Keratinocyte (primary cell): Measurements from ENCODE around the gene CRADD. TPM values are rescaled to one million over a fixed set of nuclear protein-coding genes. Genes with fewer than 3 reads are reported as not detected.

ENCODE experiments used
- DNase-seq: peaks from one replicate; pipeline ENCODE4 v3.0.0-alpha.2; 2011; ENCODE audit warnings: low read depth, missing footprints, low spot score
- FAIRE-seq: peaks from 2 replicates; lab custom pipeline; 2011; peaks lifted over from hg19 to GRCh38; lab: Jason Lieb, UNC
- H2AFZ ChIP-seq: 2 replicates; pipeline ENCODE4 v1.6.0; 2012; ENCODE audit warnings: low read length, control low read depth, inconsistent platforms; ENCODE audit not compliant: control insufficient read depth
- H3K27ac ChIP-seq: 2 replicates; pipeline ENCODE4 v1.5.1; 2011; ENCODE audit warnings: low read length; ENCODE audit not compliant: control insufficient read depth, insufficient read depth
- H3K27me3 ChIP-seq: 3 replicates; pipeline ENCODE4 v1.6.0; 2011; ENCODE audit warnings: low read length; ENCODE audit not compliant: control insufficient read depth, insufficient read depth; ENCODE audit errors: extremely low read depth
- H3K36me3 ChIP-seq, 2 experiments: 2 replicates in 1 of 2; 3 replicates in 1 of 2; pipeline ENCODE4 v1.5.1; 2011; ENCODE audit warnings: low read length in 2 of 2, mild to moderate bottlenecking in 1 of 2; ENCODE audit not compliant: control insufficient read depth in 2 of 2, insufficient read depth in 2 of 2; ENCODE audit errors: extremely low read depth in 1 of 2
- H3K4me1 ChIP-seq: 3 replicates; pipeline ENCODE4 v1.5.1; 2011; ENCODE audit warnings: low read length; ENCODE audit not compliant: control insufficient read depth, insufficient read depth; ENCODE audit errors: extremely low read depth
- H3K4me2 ChIP-seq: 3 replicates; pipeline ENCODE4 v1.6.0; 2011; ENCODE audit warnings: low read depth, low read length; ENCODE audit not compliant: control insufficient read depth, insufficient read depth; ENCODE audit errors: extremely low read depth
- H3K4me3 ChIP-seq, 3 experiments: fragments of 200-600 bp in 1 of 3; sonication (generic) in 1 of 3; 2 replicates in 2 of 3; 3 replicates in 1 of 3; pipeline ENCODE4 v1.5.1; 2011 to 2016; ENCODE audit warnings: low read length in 3 of 3, mild to moderate bottlenecking in 3 of 3, control low read depth in 2 of 3, inconsistent platforms in 1 of 3, low read depth in 1 of 3, mixed read lengths in 1 of 3, mixed run types in 1 of 3, moderate library complexity in 1 of 3; ENCODE audit not compliant: control insufficient read depth in 2 of 3, insufficient read depth in 2 of 3; ENCODE audit errors: extremely low read depth in 1 of 3
- H3K79me2 ChIP-seq: 2 replicates; pipeline ENCODE4 v1.6.0; 2012; ENCODE audit warnings: low read length; ENCODE audit not compliant: control insufficient read depth, insufficient read depth
- H3K9ac ChIP-seq: 3 replicates; pipeline ENCODE4 v1.6.0; 2011; ENCODE audit warnings: low read length; ENCODE audit not compliant: control insufficient read depth, insufficient read depth; ENCODE audit errors: extremely low read depth
- H3K9me1 ChIP-seq: 3 replicates; pipeline ENCODE4 v1.6.0; 2011; ENCODE audit warnings: low read length; ENCODE audit not compliant: control insufficient read depth, insufficient read depth; ENCODE audit errors: extremely low read depth
- H3K9me3 ChIP-seq: 2 replicates; pipeline ENCODE4 v1.5.1; 2012; ENCODE audit warnings: low read depth, low read length; ENCODE audit not compliant: control insufficient read depth
- H4K20me1 ChIP-seq: 3 replicates; pipeline ENCODE4 v1.6.0; 2011; ENCODE audit warnings: low read length; ENCODE audit not compliant: control insufficient read depth, insufficient read depth; ENCODE audit errors: extremely low read depth
- CTCF ChIP-seq, 3 experiments: IDR thresholded peaks in 1 of 3; conservative IDR thresholded peaks in 1 of 3; optimal IDR thresholded peaks in 1 of 3; 2 replicates in 2 of 3; 3 replicates in 1 of 3; pipeline versions ENCODE3 to v1.5.1; 2011; ENCODE audit warnings: low read length in 3 of 3, mild to moderate bottlenecking in 3 of 3, moderate library complexity in 2 of 3, control low read depth in 1 of 3, inconsistent platforms in 1 of 3; ENCODE audit not compliant: insufficient read depth in 2 of 3; ENCODE audit errors: extremely low read depth in 1 of 3
- EZH2 ChIP-seq: IDR thresholded peaks from one replicate; pipeline ENCODE4 v1.6.1; 2012; ENCODE audit warnings: inconsistent platforms, mild to moderate bottlenecking, low read length, moderate library complexity
- dilution Hi-C: fragments of 300-500 bp; cut with MboI; formaldehyde crosslinking; loops from one replicate; pipeline ENCODE4 v1.7.0; 2020; ENCODE audit warnings: low sequenced_read_pairs; ENCODE audit not compliant: extremely low pct_ligation_motif_present
- polyA plus RNA-seq, 5 experiments: library from polyadenylated mRNA; depleted of rRNA in 3 of 5; stranded (reverse) in 3 of 5; stranded (forward) in 1 of 5; unstranded in 1 of 5; fragments of >200 nt; gene quantifications; 1 replicate in 1 of 5; 2 replicates in 3 of 5; 3 replicates in 1 of 5; pipeline versions ENCODE4 v1.2.1 to v1.2.3, GENCODE V29; 2011 to 2012; ENCODE audit warnings: missing spikeins in 2 of 5, low read depth in 1 of 5, low replicate concordance in 1 of 5

The CRADD gene
- polyA plus RNA-seq, 1 donor (not counting 4 experiments of a cell fraction or from before 2014, with no cell fraction given) = 11.2 TPM

GRCh38 chr12:93789767-93790166, 112.6 kb downstream of the CRADD start:
- dilution Hi-C loops = no loop called here
- no peaks in the 10 kb centered on the region for H3K9me1 ChIP-seq
- H3K9me3 ChIP-seq = no peaks in the 10 kb centered on the region
- H3K79me2 ChIP-seq = no peaks in the 10 kb centered on the region
- H3K4me2 ChIP-seq = no peak overlapping the region
- H2AFZ ChIP-seq = no peak overlapping the region
- TF ChIP-seq EZH2 (no peak), CTCF (optimal IDR thresholded peaks at IDR 0.05 in 1 of 3, IDR thresholded peaks at IDR 0.05 in 1 of 3, conservative IDR thresholded peaks at IDR 0.05 in 1 of 3; ENCODE audit: extremely low read depth in 1 of 3, insufficient read depth in 2 of 3, low read length in 3 of 3) (no peak)
- FAIRE-seq = no peak
- no peaks in the 10 kb centered on the region for H3K27me3 ChIP-seq
- H4K20me1 ChIP-seq = no peaks in the 10 kb centered on the region
- no peak overlapping the region for H3K4me3 ChIP-seq
- no peak overlapping the region for H3K9ac ChIP-seq
- H3K36me3 ChIP-seq = no peaks in the 10 kb centered on the region
- H3K27ac ChIP-seq = peak overlapping the region; percentile 45
- DNase-seq = no peak
- peaks cover 52% of the 10 kb centered on the region for H3K4me1 ChIP-seq

- no peaks in the 10 kb centered on the region for H4K20me1 ChIP-seq
- H3K36me3 ChIP-seq = no peaks in the 10 kb centered on the region
- TF ChIP-seq EZH2 = no peak
- no peak for TF ChIP-seq CTCF (optimal IDR thresholded peaks at IDR 0.05 in 1 of 3, IDR thresholded peaks at IDR 0.05 in 1 of 3, conservative IDR thresholded peaks at IDR 0.05 in 1 of 3; ENCODE audit: extremely low read depth in 1 of 3, insufficient read depth in 2 of 3, low read length in 3 of 3)
- no peaks in the 10 kb centered on the region for H3K9me1 ChIP-seq
- H2AFZ ChIP-seq = no peak overlapping the region
- H3K9ac ChIP-seq = no peak overlapping the region
- dilution Hi-C loops = no loop called here
- peak; percentile 73 for FAIRE-seq
- DNase-seq = peak; percentile 79
- H3K27ac ChIP-seq = peak overlapping the region; percentile 45
- H3K27me3 ChIP-seq = no peaks in the 10 kb centered on the region
- no peak overlapping the region for H3K4me3 ChIP-seq
- H3K9me3 ChIP-seq = no peaks in the 10 kb centered on the region
- H3K4me1 ChIP-seq = peaks cover 44% of the 10 kb centered on the region
- H3K4me2 ChIP-seq = peak overlapping the region; percentile 50
- no peaks in the 10 kb centered on the region for H3K79me2 ChIP-seq
These were observed 113.4 kb downstream of the CRADD start for GRCh38 chr12:93790472-93791152.
